NCI-H1417 (cell line): ENCODE results near the gene PLAGL1.
"Not testable (repeated sequence)": the region's sequence is repeated elsewhere in the genome, so short reads cannot be mapped to it uniquely, and the experiment has no call there.

Experiments used
- DNase-seq, 3 experiments: peaks; one replicate each; lab custom pipeline; 2025; lab: John Stamatoyannopoulos, UW

Gene PLAGL1

DNA sequence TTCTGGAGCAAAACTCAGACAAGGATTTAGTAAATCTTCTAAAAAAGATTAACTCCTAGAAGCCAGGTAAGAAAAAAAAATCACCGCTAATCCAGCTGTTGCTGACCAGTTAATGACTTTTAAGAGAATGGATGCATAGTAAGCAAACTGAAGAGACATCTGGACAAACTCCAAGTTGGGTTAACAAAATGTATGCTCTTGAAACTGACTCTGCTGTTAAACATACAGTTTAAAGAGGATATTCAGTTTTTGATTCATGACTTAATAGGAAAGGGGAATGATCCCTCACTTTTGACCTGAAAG is 70.4 kb downstream of the PLAGL1 start:
- no peak for DNase-seq

DNA sequence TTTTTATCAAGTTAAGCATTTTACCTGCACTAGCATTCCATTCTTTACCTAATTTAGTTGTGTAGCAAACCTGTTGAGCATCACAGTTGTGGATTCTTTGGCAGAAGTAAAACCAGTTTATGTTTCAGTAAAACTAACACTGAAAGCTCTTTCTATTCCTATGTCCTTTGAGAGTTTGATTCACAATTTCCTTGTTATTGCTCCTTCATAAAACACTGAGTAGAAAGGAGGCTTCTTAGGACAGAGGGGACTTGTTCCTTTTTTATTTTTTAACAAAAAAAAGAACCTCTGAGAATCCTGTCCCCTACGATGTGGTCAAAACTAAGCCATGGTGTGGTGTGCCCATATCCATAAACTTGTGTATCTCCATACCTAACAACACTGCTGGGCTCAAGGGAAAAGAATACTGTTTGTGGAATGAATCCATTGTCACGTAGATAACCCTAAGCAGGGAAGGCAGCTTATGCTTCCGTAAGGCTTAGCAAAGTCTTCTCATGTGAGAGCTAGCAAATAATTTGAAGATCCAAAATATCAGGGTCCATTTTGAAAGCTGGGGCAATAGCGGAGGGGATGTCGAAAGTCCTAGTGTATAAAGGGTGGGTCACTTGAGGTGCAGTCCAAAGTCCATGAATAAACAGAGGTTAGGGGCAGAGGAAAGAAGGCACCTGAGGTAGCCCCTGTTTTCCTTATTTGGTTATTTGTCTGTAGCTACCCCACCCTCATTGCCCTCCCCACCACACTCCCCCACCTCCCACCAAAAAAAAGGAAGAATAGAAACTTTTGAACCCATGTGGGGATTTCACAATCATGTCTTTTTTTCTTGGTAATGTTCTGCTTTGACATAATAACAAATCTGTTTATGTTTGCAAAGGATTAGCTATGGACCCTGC is 71.0 kb downstream of the PLAGL1 start:
- DNase-seq: no peak

DNA sequence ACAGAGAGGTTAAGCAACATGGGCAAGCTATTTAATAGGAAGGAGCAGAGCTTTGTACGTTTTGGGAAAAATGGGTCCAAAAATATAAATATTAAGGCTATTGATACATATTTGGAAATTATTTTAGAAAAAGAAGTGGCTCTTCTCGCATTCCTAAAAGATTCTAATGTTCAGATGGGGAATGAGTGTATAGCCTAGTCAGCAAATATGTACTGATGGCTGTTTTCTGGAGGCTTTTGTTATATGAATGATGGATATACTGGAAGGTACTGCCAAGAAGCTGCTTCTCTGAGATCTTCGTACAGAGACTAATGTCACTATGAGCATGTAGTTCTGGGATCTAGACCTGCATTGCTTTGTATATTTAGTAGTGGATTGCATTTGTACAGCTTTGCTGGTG is 71.7 kb downstream of the PLAGL1 start:
- DNase-seq: no peak

DNA sequence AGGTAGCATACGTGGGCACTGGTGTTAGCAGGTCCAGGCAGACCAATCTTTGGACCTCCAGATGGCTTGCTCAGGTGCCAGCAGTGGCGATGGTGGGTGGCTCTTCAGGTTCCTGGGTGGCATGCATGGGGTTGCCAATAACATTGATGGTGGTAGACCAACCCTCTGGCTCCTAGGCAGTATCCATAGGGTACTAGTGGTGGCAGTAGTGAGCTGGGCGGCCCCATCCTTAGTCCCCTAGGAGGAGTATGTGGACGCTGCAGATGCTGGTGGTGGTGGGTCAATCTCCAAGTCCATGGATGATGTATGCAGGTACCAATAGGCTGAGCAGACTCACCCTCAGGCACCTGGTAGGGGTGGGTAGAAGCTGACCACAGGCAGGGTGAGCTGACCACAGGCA is 73.2 kb downstream of the PLAGL1 start:
- no peak for DNase-seq

DNA sequence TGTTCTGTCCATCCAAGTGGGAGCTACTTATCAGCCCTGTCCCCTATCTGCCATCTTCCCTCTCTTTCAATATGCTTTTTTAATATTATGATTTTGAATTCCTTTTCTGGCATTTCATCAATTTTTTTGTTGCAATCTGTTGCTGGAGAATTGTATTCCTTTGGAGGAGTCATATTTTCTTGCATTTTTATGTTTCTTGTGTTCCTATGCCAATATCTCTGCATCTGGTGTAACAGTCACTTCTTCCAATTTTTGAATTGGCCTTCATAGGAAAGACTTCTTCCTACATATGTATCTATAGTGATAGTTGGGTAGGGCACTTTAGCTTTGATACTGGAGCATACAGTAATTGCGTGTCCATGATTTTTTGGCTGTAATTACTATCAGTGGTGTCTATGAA is 73.7 kb downstream of the PLAGL1 start:
- no peak for DNase-seq

DNA sequence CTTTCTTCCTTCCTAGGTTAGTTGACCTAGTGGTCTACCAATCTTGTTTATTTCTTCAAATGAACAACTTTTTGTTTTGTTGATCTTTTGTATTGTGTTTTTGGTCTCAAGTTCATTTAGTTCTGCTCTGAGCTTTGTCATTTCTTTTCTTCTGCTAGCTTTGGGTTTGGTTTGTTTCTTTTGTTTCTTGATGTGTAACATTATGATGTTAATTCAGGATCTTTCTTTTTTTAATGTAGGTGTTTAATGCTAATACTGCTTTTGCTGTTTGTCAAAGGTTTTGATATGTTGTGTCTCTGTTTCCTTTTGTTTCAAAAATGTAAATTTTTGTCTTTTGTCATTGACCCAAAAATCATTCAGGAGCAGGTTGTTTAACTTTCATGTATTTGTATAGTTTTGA is 78.1 kb downstream of the PLAGL1 start:
- no peak for DNase-seq

DNA sequence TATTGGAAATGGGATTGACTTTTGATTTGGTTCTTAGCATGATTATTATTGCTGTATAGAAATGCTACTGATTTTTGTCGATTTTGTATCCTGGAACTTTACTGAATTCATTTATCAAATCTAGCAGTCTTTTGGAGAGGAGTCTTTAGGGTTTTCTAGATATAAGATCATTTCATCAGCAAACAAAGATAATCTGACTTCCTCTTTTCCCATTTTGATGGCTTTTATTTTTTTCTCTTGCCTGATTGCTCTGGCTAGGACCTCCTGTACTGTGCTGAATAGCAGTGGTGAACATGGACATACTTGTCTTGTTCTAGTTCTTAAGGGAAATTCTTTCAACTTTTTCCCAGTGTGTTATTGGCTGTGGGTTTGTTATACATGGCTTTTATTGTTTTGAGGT is 79.2 kb downstream of the PLAGL1 start:
- DNase-seq: no peak

DNA sequence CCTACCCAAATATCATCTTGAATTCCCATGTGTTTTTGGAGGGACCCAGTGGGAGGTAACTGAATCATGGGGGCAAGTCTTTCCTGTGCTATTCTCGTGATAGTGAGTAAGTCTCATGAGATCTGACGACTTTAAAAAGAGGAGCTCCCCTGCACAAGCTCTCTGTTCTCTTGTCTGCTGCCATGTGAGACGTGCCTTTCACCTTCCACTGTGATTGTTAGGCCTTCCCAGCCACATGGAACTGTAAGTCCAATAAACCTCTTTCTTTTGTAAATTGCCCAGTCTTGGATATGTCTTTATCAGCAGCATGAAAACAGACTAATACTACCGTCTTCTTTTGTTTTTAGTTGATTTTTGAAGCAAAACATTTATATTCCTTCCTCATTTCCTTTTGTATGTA is 91.0 kb downstream of the PLAGL1 start:
- not testable (repeated sequence) for DNase-seq

DNA sequence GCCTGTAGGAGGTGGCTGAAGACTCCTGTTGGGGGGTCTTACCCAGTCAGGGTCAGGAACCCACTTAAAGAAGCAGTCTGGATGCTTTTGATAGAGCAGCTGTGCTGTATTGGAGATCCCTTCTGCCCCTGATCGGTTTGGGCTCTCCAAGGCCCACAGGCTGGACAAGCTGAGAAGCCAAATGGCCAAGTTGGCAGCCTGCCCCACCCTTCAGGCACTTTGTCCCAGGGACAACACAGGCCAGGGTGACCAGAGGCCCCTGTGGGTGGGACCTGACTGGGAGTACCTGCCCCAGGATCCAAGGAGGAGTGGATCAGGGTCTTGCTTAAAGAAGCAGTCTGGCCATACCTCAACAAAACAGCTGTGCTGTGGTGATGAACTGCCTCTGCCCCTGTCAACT is 95.4 kb downstream of the PLAGL1 start:
- DNase-seq: no peak

DNA sequence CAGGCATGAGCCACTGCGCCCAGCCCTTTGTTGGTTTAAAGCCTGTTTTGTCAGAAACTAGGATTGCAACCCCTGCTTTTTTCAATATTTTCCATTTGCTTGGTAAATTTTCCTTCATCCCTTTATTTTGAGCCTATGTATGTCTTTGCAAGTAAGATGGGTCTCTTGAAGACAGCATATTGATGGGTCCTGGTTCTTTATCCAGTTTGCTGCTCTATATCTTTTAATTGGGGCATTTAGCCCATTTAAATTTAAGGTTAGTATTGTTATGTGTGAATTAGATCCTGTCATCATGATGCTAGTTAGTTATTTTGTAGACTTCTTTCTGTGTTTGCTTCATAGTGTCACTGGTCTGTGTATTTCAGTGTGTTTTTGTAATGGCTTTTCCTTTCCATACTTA is 97.0 kb downstream of the PLAGL1 start:
- DNase-seq: no peak

DNA sequence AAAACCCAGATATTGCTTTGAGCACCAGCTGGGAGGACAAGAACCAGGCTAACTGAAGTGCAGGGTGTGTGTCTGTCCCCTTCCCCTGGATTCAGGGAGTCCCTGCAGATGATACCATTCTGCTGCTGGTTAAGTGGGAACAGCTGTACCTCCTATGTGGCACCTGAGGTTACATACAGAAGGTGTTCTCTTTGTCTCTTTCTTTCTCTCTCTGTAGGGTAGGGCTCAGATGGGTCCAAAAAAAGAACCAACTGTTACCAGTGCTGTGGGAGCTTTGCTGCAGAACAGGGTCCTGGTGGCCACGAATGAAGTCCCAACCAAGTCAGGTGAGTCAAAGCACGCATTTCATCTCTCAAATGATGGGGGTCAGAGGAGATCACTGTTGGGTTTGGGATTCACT is 105.2 kb downstream of the PLAGL1 start:
- no peak for DNase-seq

DNA sequence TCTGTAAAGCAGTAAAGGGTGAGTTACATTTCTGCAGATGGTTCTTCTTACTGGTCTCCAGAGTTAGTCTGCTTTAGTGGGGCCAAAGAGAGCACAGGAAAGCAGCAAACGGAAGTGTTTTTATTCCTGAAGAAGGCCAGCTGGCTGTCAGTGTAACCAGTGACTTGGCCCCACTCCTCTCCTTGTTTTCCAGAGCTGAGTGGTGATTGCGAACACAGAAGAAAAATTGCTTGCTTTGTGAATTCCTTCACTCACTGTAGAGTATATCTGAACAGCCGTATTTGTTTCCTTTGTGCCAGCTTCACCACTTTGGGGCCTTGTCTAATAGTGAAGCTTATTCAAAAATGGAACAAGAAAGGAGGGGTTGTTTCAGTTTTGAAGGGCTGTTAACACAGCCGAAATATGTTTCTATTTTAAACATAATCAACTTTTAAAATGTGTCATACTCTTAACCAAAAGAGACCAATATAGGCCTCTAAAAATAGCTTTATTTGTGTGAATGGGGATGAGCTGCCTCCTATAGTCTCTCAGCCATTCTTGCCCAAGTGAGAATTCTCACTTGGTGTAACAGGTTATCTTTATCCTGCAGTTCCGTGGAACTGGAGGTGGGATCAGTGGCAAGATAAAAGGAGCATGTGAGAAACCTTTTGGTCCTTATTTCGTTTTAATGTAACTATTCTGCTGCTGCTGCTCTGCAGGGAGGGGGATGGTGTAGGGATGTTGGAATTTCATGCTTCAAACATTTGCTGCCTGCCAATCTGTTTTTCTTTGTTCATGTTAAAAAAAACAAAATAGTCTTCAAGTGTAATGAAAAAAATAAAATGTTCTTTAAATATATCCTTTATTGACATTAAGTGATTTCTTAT is 105.9 kb downstream of the PLAGL1 start:
- DNase-seq: no peak

DNA sequence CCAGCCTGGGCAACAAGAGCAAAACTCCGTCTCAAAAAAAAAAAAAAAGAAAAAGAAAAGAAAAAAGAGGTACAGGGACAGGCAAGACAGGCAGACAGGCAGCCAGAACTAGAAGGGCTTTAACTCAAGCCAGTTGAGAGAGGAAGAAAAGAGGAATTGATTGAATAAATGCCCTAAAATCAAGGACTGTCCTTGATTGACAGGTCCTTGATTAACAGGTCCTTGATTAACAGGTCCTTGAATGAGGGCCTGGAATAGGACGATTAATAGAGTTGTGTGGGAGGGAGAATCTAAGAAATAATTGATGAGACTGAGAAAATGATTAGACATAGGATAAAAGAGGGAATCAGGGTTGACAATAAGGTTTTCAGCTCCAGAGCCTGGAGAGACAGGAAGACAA is 107.7 kb downstream of the PLAGL1 start:
- no peak for DNase-seq

DNA sequence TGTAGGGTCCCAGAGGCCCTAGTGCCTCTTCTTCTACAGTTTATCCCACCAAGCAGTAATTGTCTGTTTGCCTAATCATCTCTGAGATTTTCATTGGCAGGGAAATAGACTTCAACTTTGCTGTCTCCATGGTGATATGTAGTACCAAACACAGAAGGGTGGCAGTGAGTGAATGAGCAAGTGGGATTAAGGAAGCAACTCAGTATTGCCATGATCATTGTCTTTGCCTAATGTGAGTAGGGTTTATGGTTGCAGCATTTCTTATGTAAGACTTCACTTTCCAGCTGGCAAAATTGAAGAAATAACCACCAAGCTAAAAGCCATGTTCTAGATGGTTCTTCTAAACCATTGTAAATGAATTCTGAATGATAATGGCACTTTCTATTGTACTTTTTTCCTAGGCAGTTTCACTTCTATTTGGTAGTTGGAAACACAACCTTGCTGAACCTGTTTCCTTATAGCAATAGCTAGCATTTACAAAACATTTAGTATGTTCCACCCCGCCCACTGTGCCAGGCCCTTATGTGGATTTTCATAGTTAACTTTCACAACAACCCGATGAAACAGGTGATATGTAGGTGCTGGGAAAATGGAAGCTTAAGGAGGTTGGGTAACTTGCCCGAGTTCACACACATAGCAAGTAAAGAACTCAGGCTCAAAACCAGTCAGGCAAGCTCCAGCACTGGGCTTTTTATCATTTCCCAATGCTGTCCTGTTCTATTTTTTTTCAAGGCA is 111.8 kb downstream of the PLAGL1 start:
- peak in 2 of 3 experiments; percentile 16 to 64 for DNase-seq

DNA sequence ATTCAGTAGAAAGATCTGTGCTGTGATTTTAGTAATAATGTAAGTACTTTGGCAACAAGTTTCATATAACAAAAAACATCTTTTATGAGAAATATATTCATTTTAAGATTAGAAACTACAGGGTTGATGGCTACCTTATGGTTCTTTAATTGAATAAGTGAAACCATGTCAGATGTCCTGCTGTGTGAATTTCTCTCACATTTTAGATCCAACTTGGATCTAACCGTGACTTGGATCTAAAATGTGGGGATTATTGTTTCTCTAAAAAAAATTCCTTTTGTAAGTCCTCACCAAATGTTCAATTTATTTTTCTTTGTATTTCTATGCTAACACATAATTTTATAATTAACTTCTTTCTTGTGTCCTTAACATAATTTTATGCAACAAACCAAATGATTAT is 113.4 kb downstream of the PLAGL1 start:
- DNase-seq: no peak
